D341Med (cell line): ENCODE measurements around the gene SLC48A1.

Source experiments
- DNase-seq: peaks from one replicate; pipeline ENCODE4 v3.0.0; 2012; ENCODE audit warnings: low spot score

The SLC48A1 gene

GRCh38 chr12:47824635-47825034 is 51.6 kb downstream of the SLC48A1 start:
- DNase-seq = no peak

GRCh38 chr12:47825173-47825639 is 52.2 kb downstream of the SLC48A1 start:
- no peak for DNase-seq

GRCh38 chr12:47828008-47828975 is 55.3 kb downstream of the SLC48A1 start:
- no peak for DNase-seq

DNA sequence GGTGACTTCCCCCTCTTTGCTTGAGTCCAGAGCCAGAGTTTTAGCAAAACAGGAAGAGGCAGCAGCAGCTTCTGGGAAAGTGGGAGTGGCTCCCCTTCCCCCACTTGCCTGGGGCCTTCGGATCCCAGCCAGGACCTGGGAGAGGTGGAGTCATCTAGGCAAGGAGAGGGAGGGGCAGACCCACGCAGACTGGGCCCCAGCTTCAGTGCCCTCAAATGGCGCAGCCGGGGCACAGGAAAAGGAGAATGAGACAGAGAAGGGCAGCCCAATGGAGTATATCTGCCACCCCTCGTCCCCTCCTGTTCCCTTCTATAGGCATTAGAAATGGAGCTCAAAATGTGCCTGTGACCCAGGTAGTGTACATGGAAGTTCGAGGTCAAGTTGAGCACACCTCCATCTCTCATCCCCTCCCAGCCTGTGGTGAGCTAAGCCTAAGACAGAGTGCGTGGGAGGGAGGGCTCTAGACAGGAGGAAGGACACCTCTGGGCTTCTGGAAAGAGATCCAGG is 56.0 kb downstream of the SLC48A1 start:
- no peak for DNase-seq

GRCh38 chr12:47829584-47829983 is 56.5 kb downstream of the SLC48A1 start:
- DNase-seq = no peak
